Activated CD4-positive, alpha-beta T cell treated with anti-CD3 and anti-CD28 coated beads, Interleukin-2, amount 10 ng/mL, durations not matched to agents 24 days and 14 days (primary cell): Measurements from ENCODE around the gene TMEM156. TPM values are rescaled to one million over a fixed set of nuclear protein-coding genes. Genes with fewer than 3 reads are reported as not detected.

Source experiments
- DNase-seq: peaks from one replicate; pipeline ENCODE4 v3.0.0; 2022
- H3K27ac Mint-ChIP-seq: one replicate; pipeline ENCODE4 v1.8.0; 2022; ENCODE audit warnings: mild to moderate bottlenecking, mixed read lengths
- H3K27me3 Mint-ChIP-seq: one replicate; pipeline ENCODE4 v1.8.0; 2022; ENCODE audit warnings: mixed read lengths
- H3K36me3 Mint-ChIP-seq: one replicate; pipeline ENCODE4 v1.8.0; 2022; ENCODE audit warnings: low read depth, mild to moderate bottlenecking, mixed read lengths
- H3K4me1 Mint-ChIP-seq: one replicate; pipeline ENCODE4 v1.8.0; 2021; ENCODE audit warnings: mixed read lengths
- H3K4me3 Mint-ChIP-seq: one replicate; pipeline ENCODE4 v1.8.0; 2022; ENCODE audit warnings: mild to moderate bottlenecking, moderate library complexity, mixed read lengths
- H3K9me3 Mint-ChIP-seq: one replicate; pipeline ENCODE4 v1.8.0; 2021; ENCODE audit warnings: mixed read lengths
- intact Hi-C: fragments of 100-400 bp; cut with micrococcal nuclease; formaldehyde crosslinking; loops from one replicate; pipeline ENCODE4 v1.15.1; 2023
- total RNA-seq: library from RNA; stranded (reverse); gene quantifications from 2 replicates; pipeline ENCODE4 v1.2.3, GENCODE V29; 2022

Gene TMEM156
- total RNA-seq, 1 donor from 2014 or later: 26.9 TPM

DNA sequence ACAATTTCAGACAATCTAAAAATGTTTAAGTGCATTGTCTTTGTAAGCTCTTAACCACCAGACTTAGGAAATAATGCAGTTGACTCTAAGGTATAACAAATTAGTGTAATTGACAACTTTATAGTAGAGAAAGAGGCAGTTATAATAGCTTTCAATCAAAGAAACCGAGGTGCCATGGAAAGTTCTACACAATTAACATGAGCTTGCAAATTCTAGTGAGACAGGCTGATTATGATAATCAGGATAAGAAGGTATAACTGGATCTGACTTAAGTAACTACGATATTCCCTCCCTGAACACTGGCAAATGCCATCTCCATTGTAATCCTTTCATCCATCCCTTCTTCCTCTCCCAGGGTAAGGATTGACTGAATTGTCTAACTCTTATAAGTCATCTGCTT lies 18.4 kb upstream of the TMEM156 start:
- Mint-ChIP-seq H3K4me1 (peaks cover 58% of the 10 kb centered on the region), H3K27ac (no peak overlapping the region), H3K27me3 (no peaks in the 10 kb centered on the region), H3K36me3 (peaks cover 25% of the 10 kb centered on the region), H3K4me3 (no peak overlapping the region), H3K9me3 (no peaks in the 10 kb centered on the region)
- DNase-seq: no peak
- intact Hi-C loops: no loop called here

- Mint-ChIP-seq H3K9me3 (no peaks in the 10 kb centered on the region), H3K36me3 (peaks cover 24% of the 10 kb centered on the region), H3K4me1 (peaks cover 66% of the 10 kb centered on the region), H3K27me3 (no peaks in the 10 kb centered on the region), H3K4me3 (peak overlapping the region; percentile 89), H3K27ac (peak overlapping the region; percentile 55)
- peak; percentile 67 for DNase-seq
- intact Hi-C loops: loop anchor here (5.0 kb wide), 2 partner anchors 34 to 304 kb away; no protein-coding TSS in a partner anchor
Measured at GRCh38 chr4:39048311-39048710, 16.1 kb upstream of the TMEM156 start.

- Mint-ChIP-seq H3K4me3 (peak overlapping the region; percentile 89), H3K27ac (peak overlapping the region; percentile 55), H3K4me1 (peaks cover 65% of the 10 kb centered on the region), H3K9me3 (no peaks in the 10 kb centered on the region), H3K36me3 (peaks cover 24% of the 10 kb centered on the region), H3K27me3 (no peaks in the 10 kb centered on the region)
- intact Hi-C loops: loop anchor here (2.0 to 5.0 kb wide), 3 partner anchors 35 to 305 kb away; no protein-coding TSS in a partner anchor
- no peak for DNase-seq
Measured at GRCh38 chr4:39047681-39048080, 15.5 kb upstream of the TMEM156 start.

- intact Hi-C loops: loop anchor here (2.0 to 5.0 kb wide), 3 partner anchors 36 to 306 kb away; no protein-coding TSS in a partner anchor
Measured at GRCh38 chr4:39046249-39046648, 14.0 kb upstream of the TMEM156 start.

GRCh38 chr4:39045827-39046221 lies 13.6 kb upstream of the TMEM156 start:
- no peaks in the 10 kb centered on the region for H3K27me3 Mint-ChIP-seq
- peaks cover 21% of the 10 kb centered on the region for H3K36me3 Mint-ChIP-seq
- peak overlapping the region; percentile 89 for H3K27ac Mint-ChIP-seq
- peaks cover 56% of the 10 kb centered on the region for H3K4me1 Mint-ChIP-seq
- peak overlapping the region; percentile 89 for H3K4me3 Mint-ChIP-seq
- no peaks in the 10 kb centered on the region for H3K9me3 Mint-ChIP-seq
- peak; percentile 73 for DNase-seq
- intact Hi-C loops: loop anchor here (2.0 to 5.0 kb wide), 5 partner anchors 36 to 306 kb away; no protein-coding TSS in a partner anchor

More at GRCh38 chr4:39046249-39046648, 14.0 kb upstream of the TMEM156 start:
- peak; percentile 65 for DNase-seq
- Mint-ChIP-seq H3K27ac (peak overlapping the region; percentile 89), H3K4me1 (peaks cover 61% of the 10 kb centered on the region), H3K27me3 (no peaks in the 10 kb centered on the region), H3K36me3 (peaks cover 22% of the 10 kb centered on the region), H3K9me3 (no peaks in the 10 kb centered on the region), H3K4me3 (peak overlapping the region; percentile 89)

DNA sequence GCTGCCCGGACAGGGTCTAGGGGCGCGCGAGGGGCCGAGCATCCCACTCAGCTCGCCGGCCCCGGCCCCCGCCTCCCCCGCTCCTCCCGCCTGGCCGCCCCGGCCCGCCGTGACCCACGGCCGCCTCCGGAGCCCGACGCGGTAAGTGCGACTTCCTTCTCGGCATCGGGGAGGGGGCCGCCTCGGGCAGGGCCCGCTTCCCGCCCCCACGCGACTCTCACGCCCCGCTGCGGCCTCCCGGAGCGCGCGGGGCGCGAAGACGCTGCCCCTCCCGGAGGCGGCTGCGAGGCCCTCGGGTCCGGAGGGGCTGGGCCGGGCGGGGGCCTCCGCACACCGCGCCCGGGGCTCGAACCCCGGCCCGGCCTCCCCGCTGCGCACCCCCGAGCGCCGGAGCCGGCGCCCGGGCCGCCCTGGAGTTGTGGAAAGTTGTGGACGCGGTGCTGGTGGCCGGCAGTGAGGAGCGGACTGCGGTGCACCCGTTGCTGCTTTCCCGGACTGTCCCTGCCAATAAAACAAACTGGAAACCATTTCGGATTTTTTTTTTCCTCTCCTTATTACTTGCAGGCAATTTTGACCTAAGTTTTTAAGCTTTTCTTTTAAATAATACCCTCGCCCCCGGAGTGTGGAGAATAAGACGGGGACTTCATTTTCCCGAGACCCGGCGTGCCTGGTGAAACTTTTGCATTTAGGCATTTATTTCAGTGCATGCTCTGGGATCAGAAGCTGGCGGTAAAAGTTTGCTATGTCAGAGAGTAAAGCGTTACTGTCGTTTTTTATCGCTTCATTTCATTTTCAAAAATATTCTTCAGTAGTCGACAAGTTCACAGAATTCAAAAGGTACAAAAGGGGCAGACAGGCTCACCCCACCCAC lies 13.0 kb upstream of the TMEM156 start:
- Mint-ChIP-seq H3K27ac (peak overlapping the region; percentile 89), H3K36me3 (peaks cover 19% of the 10 kb centered on the region), H3K4me3 (peak overlapping the region; percentile 89), H3K27me3 (no peaks in the 10 kb centered on the region), H3K9me3 (no peaks in the 10 kb centered on the region), H3K4me1 (peaks cover 52% of the 10 kb centered on the region)
- intact Hi-C loops: loop anchor here (1.0 to 5.0 kb wide), 7 partner anchors 13 to 307 kb away; partner anchors contain the start of gene TMEM156
- DNase-seq: no peak

DNA sequence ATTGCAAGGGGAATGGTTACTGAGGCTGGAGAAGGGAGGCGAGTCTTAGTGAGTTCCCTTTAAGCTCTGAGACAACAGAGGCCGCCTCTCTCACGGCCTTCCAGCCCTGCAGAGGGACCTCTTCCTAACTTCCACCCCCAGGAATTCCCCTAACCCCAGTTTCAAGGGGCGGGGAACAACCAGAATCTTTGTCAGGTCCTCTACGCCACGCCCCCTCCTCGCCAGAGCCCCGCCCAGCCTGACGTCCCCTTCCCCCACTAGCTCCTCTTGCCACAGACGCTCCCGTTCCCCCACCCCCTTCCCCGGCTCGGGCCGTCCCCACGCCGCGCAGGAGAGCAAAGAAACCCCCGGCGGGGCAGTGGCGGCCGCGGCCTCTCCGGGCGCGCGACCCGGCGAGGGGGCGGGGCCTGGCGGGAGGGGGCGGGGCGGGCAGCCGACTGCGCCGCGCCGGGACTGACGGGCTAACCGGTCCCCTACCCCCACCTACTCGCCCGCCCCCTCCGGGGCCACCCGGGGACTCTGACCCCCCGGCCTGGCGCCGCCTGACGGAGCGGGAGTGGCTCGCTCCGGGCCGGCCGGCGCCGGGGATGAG lies 12.3 kb upstream of the TMEM156 start:
- peak; percentile 99 for DNase-seq
- intact Hi-C loops: loop anchor here (1.0 to 2.0 kb wide), 5 partner anchors 12 to 106 kb away; partner anchors contain the start of gene TMEM156
- Mint-ChIP-seq H3K9me3 (no peaks in the 10 kb centered on the region), H3K27me3 (no peaks in the 10 kb centered on the region), H3K4me1 (peaks cover 50% of the 10 kb centered on the region), H3K4me3 (peak overlapping the region; percentile 89), H3K27ac (peak overlapping the region; percentile 90), H3K36me3 (peaks cover 18% of the 10 kb centered on the region)

GRCh38 chr4:39043861-39044363 lies 11.7 kb upstream of the TMEM156 start:
- intact Hi-C loops: loop anchor here (1.0 to 2.0 kb wide), 5 partner anchors 12 to 105 kb away; partner anchors contain the start of gene TMEM156
- no peaks in the 10 kb centered on the region for H3K27me3 Mint-ChIP-seq
- no peaks in the 10 kb centered on the region for H3K9me3 Mint-ChIP-seq
- peak overlapping the region; percentile 90 for H3K27ac Mint-ChIP-seq
- H3K36me3 Mint-ChIP-seq: peaks cover 17% of the 10 kb centered on the region
- H3K4me1 Mint-ChIP-seq: peaks cover 50% of the 10 kb centered on the region
- DNase-seq: peak; percentile 70
- H3K4me3 Mint-ChIP-seq: peak overlapping the region; percentile 89

DNA sequence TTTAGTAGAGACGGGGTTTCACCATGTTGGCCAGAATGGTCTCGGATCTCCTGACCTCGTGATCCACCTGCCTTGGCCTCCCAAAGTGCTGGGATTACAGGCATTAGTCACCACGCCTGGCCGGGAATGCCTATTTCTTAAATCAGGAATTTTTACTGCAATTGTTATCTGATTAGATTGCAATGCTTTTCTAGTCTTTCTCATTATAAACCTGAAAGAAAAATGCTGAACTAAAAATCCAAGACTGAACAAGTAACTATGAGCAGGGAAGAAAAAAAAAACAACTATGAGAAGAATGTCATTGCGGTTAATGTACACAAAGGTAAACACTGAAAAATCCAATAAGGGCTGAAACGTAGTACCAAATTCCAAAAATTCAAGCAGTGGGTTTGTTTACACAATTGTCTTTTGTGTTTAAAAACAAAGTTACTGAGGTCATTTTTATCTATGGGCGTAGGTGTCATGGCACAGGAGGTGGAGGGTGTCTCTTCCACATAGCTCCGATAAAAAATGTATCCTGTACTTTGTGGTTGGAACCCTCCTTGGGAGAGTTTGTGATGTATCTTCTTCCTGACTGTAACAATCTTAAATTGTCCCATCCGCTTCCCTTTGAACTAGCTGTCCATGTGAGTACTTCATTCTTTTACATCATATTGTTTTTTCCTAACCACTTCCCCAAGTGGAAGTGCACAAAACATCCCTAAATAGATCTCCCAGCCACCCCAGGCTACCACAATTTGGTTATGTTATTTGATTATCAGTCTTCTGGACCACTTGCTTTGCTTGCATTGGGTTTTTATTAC lies 11.1 kb upstream of the TMEM156 start:
- intact Hi-C loops: no loop called here
- Mint-ChIP-seq H3K27me3 (no peaks in the 10 kb centered on the region), H3K36me3 (peaks cover 12% of the 10 kb centered on the region), H3K9me3 (no peaks in the 10 kb centered on the region), H3K4me3 (peak overlapping the region; percentile 89), H3K4me1 (peaks cover 45% of the 10 kb centered on the region), H3K27ac (peak overlapping the region; percentile 90)
- DNase-seq: no peak

DNA sequence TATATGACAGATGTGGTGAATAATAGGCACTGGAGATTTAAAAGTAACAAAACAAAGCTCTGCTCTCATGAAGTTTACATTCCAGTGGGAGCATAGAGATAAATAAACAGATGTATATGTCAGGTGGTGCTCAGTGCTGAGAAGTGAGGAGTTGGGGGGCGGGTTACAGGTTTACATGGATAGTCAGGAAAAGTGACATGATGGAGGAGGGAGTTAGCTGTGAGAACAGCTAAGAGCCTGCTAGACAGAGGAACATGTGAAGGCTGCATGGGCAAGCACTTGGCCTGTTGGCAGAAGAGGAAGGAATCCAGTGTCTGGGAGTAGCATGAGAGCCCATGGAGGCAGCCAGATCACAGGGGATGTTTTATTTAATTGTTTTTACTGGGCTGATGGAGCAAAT lies 10.2 kb upstream of the TMEM156 start:
- intact Hi-C loops: no loop called here
- Mint-ChIP-seq H3K4me1 (peaks cover 45% of the 10 kb centered on the region), H3K9me3 (no peaks in the 10 kb centered on the region), H3K27me3 (no peaks in the 10 kb centered on the region), H3K27ac (peak overlapping the region; percentile 21), H3K36me3 (peaks cover 5% of the 10 kb centered on the region), H3K4me3 (no peak overlapping the region)
- peak; percentile 52 for DNase-seq

DNA sequence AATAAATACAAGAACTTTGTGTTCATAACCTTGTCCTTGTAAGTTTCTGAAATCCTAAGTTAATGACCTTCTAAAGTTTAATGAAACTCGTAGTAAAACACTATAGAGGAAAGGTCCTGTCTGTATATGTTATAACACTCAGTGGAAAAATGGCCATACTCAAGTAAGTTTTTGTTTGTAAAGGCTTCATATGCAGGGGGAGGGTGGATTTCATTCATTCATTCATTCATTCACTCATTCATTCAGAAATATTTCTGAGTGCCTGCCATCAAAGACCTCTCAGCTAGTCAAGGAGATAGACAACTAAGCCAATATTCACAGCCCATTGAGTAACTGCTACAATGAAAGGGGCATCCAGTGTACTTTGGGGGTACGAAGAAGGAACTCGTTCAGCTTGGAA lies 6.9 kb upstream of the TMEM156 start:
- no peaks in the 10 kb centered on the region for H3K27me3 Mint-ChIP-seq
- H3K36me3 Mint-ChIP-seq: no peaks in the 10 kb centered on the region
- H3K4me3 Mint-ChIP-seq: no peak overlapping the region
- H3K27ac Mint-ChIP-seq: no peak overlapping the region
- H3K4me1 Mint-ChIP-seq: peaks cover 39% of the 10 kb centered on the region
- no peaks in the 10 kb centered on the region for H3K9me3 Mint-ChIP-seq
- intact Hi-C loops: loop anchor here (10.0 kb wide), 1 partner anchor 904 kb away; no protein-coding TSS in a partner anchor
- peak; percentile 45 for DNase-seq

DNA sequence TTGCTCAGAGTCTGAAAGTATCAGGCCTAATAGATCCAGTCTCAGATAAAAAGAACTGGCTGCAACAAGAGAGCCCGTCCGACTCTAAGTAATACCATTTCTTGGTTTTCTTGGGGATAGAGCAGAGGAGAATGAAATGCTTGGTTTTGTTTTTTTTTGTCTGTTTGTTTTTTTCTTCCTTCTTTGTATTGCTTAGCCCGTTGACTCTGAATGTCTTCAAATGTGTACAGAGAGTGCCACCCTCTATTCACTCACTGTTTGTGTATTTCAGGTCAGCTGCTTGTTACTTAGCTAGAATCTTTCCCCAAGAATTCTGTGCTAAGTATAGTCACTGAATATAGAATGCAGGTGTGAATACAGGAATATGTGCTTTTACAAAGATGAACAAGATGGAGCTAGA lies 5.7 kb upstream of the TMEM156 start:
- Mint-ChIP-seq H3K4me3 (no peak overlapping the region), H3K27me3 (no peaks in the 10 kb centered on the region), H3K27ac (no peak overlapping the region), H3K4me1 (peaks cover 29% of the 10 kb centered on the region), H3K36me3 (no peaks in the 10 kb centered on the region), H3K9me3 (no peaks in the 10 kb centered on the region)
- intact Hi-C loops: loop anchor here (10.0 kb wide), 1 partner anchor 903 kb away; no protein-coding TSS in a partner anchor
- DNase-seq: no peak

- H3K36me3 Mint-ChIP-seq: no peaks in the 10 kb centered on the region
- no peak overlapping the region for H3K4me3 Mint-ChIP-seq
- H3K9me3 Mint-ChIP-seq: no peaks in the 10 kb centered on the region
Measured at GRCh38 chr4:39037491-39037825, 5.2 kb upstream of the TMEM156 start.

More at GRCh38 chr4:39037491-39037825, 5.2 kb upstream of the TMEM156 start:
- Mint-ChIP-seq H3K27me3 (no peaks in the 10 kb centered on the region), H3K4me1 (peaks cover 31% of the 10 kb centered on the region), H3K27ac (peak overlapping the region; percentile 20)
- intact Hi-C loops: loop anchor here (10.0 kb wide), 1 partner anchor 903 kb away; no protein-coding TSS in a partner anchor
- no peak for DNase-seq
